SH-SY5Y (cell line): ENCODE measurements around the gene CHN2.
A peak's percentile ranks its signal among the peaks of the same experiment; 100 is the strongest.

Source experiments
- GATA2 ChIP-seq: IDR thresholded peaks from 2 replicates; pipeline ENCODE4 v1.6.1; 2011; ENCODE audit warnings: mild to moderate bottlenecking, low read depth, low read length
- GATA3 ChIP-seq: IDR thresholded peaks from 2 replicates; pipeline ENCODE4 v1.6.1; 2011; ENCODE audit warnings: low read depth, mild to moderate bottlenecking, low read length, moderate library complexity

Gene CHN2

DNA sequence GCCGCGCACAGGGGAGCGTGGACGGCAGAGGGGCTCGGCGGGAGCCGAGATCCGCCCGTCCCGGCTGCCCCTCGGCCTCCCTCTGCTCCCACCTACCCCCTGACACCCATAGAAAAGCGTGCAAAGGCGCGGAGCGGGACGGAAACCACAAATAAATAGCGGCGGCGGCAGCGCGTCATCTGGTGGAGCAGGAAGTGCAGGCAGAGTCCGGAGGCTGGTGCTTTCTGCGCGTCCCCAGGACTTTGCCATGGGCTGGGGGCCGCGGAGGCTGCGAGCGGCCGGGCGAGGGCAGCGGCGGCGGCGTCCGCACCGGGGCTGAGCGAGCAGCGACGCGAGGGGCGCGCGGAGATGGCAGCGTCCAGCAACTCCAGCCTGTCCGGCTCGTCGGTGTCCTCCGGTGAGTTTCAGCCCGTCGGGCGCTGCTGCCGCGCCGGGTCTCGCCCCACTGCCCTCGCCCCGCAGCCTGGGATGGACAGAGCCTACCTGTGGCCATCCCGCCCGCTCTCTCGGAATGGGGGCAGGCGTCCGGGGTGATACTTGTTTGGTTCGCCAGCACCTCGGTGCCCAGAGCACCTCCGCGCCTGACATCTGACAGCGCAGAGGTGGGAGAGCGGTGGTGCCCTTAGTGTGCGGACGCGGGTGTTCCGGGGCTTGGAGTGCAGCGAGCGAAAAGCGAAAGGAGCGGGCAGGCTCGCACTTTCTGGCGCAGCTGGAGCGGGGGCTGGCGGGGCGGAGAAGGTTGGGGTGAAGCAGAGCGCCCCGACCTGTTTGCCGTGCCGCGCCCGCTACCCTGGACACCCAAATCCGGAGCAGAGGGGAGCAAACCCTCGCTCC lies at the start of gene CHN2:
Gene CHN2, plus strand, starts transcription at position 182 of the 834 bp plus-strand sequence.
- TF ChIP-seq GATA2 (no peak), GATA3 (no peak)

DNA sequence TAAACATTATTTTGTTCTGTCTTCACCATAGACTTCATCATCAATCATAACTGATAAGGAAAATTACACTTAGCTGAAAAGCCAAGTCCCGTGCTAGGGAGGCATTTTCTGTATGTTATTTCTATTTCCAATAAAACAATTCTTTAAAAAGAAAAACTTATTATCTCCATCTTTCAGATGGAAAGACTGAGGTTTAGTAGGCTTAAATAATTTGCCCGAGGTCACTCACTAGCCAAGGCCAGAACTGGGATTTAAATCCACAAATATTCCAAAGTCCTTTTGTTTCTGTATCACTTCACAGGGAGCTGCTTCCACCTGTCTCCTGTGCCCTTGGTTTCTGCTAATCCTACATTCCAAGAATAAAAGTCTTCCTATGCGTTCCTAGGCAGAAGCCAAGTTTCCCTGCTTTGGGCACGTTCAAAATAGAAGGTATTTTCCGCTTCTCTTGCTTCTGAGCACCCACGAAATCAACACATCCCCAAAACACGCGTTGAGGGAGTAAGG lies 49.0 kb upstream of the CHN2 start:
- TF ChIP-seq GATA3 (no peak), GATA2 (no peak)

DNA sequence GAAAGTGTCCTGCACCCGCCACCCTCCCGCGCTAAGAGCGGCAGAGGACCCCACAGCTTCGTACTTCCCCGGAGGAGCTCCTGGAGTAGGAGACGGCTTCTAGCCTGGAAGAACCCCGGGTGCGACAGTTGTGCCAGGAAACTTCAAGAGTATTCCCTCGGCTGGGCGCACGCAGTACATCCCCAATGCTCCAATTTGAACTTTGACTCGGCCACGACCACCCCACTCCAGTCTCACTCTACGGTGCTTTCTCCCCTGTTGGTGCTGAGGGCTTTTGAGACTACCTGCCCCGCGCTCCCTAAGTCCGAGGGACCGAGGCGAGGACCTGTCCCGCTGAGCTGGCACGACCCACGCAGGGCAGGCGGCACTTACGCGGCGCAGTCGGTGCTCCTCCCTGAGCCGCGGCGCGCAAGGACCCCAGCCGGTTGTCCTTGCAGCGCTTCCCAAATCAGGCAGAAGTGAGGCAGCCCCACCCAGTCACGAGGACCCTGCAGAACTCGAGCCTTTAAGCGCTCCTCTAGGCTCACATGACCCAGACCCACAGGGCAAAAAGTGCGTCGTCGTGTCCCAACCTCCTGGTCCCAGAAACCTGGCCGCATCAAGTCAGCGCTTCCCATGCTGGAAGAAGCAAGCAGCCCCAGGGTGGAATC lies 48.4 kb upstream of the CHN2 start, which contains the start of gene CPVL:
Gene CPVL, minus strand, starts transcription at position 481 of the 650 bp plus-strand sequence. CDS start 25,476 bp downstream, outside the sequence.
- TF ChIP-seq GATA3 (no peak), GATA2 (no peak)

DNA sequence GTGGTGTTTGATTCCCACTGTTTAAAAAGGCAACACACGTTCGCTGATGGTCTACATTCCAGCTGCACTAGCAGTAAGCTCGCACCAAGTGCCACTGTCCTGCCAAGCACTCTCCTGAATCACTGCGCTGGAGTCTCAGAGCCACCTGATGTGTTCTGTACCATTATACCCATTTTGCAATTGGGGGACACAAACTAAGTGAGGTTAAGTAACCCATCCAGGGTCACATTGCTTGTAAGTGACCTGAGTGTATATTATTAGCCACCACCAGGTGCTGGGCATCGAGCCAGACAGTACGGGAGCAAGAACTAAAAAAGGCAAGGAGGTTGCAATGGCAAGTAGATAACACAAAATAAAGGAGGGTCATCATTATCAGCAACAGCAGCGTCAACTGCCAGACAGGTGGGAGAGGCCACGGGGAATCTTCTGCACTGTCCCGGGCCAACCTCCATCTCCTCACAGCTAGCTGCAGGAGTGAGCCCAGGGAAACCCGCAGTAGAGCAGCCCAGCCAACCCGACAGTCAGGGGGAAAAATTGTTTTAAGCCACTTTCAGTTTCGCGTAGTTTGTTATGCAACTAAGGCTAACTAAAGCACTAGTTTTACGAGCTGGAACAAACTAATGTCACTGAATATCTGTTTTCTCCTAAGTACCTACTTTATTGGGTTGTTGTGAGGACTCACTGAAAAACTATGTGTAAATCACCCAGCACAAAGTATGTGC lies 47.5 kb upstream of the CHN2 start:
- TF ChIP-seq GATA3, result no peak
- no peak for TF ChIP-seq GATA2

DNA sequence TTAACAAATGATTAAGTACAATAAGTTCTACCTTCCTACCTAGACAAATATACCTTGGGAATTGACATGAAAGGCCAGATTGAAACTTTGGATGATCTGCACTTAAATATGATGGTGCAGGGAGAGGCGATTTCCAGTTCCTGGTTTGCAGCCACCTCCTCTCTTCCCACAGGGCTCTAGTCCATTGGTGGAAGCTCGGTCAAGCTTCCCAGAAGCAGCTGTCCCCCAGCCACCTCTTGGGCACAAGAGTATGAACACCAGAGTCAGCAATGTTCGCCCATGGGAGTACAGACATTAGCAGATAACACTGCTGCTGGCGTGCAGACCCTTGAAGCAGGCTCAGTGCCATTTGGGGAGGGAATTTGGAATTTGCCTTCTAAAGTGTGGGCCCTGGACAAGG lies 46.8 kb upstream of the CHN2 start:
- TF ChIP-seq GATA3 (no peak), GATA2 (no peak)

DNA sequence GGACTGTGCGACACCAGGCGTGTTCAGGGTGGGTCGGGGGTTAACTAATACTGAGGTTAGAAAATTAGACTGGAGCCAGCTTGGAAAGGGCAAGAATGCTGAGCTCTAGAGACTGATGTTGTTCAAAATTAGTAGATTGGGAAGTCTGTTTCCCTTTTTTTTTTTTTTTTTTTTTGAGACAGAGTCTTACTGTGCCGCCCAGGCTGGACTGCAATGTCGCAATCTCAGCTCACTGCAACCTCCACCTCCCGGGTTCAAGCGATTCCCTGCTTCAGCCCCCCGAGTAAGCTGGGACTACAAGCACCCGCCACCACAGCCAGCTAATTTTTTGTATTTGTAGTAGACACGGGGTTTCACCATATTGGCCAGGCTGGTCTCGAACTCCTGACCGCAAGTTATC lies 45.5 kb upstream of the CHN2 start:
- TF ChIP-seq GATA2 (no peak), GATA3 (no peak)

DNA sequence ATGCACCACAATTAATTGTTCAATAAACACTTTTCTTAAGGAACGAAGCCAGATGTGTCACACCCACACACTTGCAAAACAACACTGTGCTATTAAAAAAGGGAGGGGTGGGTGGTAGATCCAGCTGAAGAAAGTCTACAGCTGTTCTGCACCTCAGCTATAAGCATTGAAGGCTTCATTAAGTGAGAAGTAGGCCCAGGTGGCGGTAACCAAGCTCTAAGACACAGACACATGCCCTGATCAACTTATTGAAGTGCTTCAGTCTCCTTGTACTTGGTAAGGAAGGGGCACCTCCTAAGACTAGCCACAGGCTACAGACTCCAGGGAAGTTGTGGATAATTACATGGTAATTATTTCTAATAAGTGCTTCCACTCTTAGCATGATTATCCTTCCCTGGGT lies 43.7 kb upstream of the CHN2 start:
- TF ChIP-seq GATA2 (no peak), GATA3 (no peak)

DNA sequence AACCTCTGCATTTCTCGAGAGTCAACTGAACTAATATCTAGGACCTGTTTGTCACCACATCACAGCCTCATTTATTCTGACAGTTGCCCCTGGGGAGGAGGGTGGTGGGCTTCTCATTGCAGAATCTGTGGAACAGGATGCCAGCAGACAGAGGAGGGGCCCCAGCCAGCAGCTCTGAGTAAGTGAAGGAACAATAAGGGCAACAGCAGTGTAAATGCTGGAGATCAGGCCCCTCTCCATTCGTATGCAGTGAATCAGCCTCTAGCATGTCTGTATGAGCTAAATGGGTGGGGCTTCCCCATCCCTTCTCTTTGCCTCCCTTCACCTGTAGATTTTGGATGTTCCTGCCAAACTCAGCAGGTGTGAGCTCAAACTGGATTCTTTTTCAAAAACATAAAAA lies 40.5 kb upstream of the CHN2 start:
- no peak for TF ChIP-seq GATA2
- no peak for TF ChIP-seq GATA3

DNA sequence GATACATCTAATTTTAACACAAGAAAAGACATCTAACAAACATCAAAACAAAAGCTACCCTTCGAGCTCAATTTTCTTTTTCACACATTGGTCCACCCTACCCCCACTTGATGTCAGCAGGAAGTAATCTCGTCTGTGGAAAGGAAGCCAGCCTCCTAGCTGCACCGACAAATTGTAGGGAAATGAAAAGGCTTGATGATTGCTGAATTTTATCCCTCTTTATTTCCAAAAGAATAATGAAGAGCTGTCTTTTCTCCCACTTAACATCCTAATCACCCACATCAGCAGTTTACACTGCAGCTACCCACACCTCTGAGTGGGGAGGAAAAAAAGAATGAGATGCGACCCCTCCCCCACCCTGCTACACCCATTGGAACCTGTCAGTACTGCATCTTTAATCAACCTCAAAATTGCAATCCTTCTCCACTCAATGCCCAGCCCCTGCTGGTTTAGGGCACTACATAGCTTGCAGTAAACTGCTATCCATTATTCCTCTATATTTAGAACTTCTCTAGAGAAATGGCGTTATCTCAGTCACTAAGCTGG lies 37.6 kb upstream of the CHN2 start:
- TF ChIP-seq GATA2 (no peak), GATA3 (no peak)

DNA sequence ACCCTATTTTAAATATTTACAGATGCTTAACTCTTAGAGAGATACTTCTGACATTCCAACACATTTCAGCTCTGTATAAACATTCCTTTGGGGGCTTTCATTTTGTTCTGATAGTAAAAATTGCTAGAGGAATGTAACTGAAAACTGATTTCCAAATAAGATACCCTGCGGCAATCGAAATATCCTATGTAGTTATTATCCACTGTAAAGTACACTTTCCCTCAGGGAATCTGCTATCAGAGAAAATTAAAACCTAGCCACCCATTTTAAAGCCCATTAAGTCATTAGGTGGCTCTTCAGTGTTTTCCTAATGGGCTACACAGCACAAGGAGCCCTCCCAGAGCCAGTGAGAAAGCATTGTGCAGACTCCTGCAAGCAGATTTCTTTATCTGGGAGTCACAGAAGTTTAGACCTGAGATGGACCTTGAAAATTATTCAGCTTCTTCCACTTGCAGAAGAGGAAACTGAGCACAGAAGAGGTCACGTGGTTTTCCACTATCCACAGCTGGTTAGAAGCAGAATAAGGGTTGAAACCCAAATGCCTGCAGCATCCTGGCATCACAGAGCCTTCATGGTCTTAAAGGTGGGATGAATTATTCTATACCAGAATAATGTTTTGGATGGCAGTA lies 35.7 kb upstream of the CHN2 start:
- TF ChIP-seq GATA3 (no peak), GATA2 (no peak)

DNA sequence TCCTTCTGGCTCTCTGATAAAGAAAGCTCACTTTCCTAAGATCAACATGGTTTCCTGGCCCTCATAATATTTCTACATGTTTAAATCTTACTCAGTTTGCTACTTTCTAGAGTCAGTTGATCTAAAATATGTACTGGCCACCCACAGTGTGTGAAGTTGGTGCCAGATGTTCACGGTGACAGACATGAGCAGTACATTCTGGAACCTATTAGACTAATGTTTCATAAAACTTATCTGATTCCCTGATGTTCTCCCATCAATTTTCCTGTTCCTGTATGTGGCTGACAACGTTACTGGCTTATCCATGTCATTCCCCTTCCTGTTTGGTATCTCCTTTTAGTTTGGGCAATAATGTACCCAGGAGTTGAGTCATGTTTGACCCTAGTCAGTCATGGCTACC lies 34.5 kb upstream of the CHN2 start:
- peak; percentile 36; the same call in 1 of the 2 replicates for TF ChIP-seq GATA2
- no peak for TF ChIP-seq GATA3

DNA sequence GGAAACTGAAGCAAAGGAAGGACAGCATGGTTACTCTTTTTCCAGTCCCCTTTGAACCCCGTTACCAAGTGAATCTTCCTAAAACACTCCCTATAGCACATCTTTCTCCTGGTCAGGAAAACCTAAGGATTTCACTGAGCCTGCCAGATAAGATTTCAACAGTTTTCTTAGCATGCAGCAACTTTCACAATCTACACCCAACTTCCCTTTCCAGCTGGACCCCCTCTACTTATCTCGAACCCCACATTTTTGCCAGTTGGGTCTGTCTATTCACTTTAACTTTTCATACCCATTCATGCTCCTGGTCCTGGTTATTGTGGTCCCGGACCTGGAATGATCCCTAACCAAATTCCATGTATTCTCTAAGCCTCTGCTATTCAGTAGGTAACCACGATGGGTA lies 33.3 kb upstream of the CHN2 start:
- TF ChIP-seq GATA2 (no peak), GATA3 (no peak)

DNA sequence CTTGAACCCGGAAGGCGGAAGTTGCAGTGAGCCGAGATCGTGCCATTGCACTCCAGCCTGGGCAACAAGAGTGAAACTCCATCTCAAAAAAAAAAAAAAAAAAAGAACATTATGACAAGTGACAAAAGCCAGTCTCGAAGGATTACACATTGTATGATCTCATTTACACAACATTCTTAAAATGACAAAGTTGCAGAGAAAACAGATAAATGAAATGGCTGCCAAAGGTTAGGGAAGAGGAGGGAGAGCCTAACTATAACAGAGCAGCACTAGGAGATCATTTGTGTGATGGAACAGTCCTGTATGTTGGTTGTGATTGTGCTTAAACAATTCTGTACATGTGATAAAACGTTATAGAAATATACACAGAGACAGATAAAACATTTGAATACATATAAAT lies 32.0 kb upstream of the CHN2 start:
- no peak for TF ChIP-seq GATA2
- no peak for TF ChIP-seq GATA3

DNA sequence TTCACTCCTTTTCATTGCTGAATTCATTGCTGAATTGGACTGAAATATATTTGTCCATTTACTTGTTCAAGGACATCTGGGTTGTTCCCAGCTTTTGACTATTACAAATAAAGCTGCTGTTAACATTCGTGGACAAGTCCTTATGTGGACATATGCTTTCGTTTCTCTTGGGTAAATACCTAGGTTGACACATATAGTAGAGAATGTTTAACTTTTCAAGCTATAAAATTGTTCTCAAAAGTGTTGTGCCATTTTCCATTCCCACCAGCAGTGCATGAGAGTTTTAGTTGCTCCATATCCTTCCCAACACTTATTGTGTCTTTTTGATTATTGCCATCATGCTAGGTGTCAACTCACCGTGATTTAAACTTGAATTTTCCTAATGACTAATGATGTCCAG lies 30.7 kb upstream of the CHN2 start:
- TF ChIP-seq GATA2, result no peak
- no peak for TF ChIP-seq GATA3

DNA sequence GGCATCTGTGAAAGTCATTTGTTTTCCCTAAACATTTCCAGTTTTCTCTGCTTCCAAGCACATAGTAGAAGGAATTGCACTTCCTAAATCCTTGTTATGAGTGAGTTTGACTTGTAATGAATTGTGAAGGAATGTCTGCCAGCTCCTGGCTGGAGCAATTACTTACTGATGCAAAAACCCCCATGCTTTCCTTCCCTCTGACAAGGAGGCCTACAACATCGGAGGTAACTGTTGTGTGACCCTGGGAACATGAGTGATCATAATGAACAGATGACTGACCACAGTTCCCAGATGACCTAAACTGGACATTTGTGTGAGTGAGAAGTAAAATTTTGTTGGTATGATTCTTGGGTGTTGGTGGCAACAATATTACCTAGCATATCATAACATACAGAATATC lies 26.9 kb upstream of the CHN2 start:
- no peak for TF ChIP-seq GATA2
